ENCODE measurements around the gene INPP4A.
"Not testable (repeated sequence)": the region's sequence is repeated elsewhere in the genome, so short reads cannot be mapped to it uniquely, and the experiment has no call there.

Gene INPP4A

DNA sequence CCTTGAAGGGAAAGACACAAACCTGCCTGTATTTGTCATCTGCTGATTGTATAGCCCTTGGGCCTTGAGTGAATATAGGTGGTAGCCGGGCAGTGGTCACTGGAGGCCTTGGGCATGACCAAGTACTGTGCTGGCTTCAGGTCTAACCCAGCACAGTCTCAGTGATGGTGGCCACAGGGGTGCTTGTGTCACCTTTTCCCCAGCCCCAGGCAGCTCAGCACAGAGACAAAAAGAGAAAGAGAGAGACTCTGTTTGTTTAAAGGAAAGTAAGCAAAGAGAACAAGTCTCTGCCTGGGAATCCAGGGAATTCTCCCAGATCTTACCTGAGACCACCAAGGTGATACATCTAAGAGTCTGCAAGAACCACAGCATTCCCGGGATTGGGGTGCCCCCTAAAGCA, 39.4 kb upstream of the INPP4A start:
- no peak for DNase-seq (ENCODE audit: low spot score)
- TF ChIP-seq, protein P1, sequence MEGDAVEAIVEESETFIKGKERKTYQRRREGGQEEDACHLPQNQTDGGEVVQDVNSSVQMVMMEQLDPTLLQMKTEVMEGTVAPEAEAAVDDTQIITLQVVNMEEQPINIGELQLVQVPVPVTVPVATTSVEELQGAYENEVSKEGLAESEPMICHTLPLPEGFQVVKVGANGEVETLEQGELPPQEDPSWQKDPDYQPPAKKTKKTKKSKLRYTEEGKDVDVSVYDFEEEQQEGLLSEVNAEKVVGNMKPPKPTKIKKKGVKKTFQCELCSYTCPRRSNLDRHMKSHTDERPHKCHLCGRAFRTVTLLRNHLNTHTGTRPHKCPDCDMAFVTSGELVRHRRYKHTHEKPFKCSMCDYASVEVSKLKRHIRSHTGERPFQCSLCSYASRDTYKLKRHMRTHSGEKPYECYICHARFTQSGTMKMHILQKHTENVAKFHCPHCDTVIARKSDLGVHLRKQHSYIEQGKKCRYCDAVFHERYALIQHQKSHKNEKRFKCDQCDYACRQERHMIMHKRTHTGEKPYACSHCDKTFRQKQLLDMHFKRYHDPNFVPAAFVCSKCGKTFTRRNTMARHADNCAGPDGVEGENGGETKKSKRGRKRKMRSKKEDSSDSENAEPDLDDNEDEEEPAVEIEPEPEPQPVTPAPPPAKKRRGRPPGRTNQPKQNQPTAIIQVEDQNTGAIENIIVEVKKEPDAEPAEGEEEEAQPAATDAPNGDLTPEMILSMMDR (IDR thresholded peaks at IDR 0.05; ENCODE audit: borderline replicate concordance, control extremely low read depth, extremely low read depth, insufficient read depth, missing control alignments), result no peak
- in situ Hi-C loops (cut with MboI; ENCODE audit: low sequenced_read_pairs, unreplicated experiment), result loop anchor here (10.0 to 25.0 kb wide), 3 partner anchors 200 to 632 kb away; partner anchors contain the start of genes COA5 and UNC50

GRCh38 chr2:98408155-98408554, 36.5 kb upstream of the INPP4A start:
- DNase-seq (ENCODE audit: low spot score), result no peak
- TF ChIP-seq, protein P1 (IDR thresholded peaks at IDR 0.05; ENCODE audit: borderline replicate concordance, control extremely low read depth, extremely low read depth, insufficient read depth, missing control alignments), result no peak
- in situ Hi-C loops (cut with MboI; ENCODE audit: low sequenced_read_pairs, unreplicated experiment), result loop anchor here (10.0 to 25.0 kb wide), 3 partner anchors 197 to 629 kb away; partner anchors contain the start of genes COA5 and UNC50

DNA sequence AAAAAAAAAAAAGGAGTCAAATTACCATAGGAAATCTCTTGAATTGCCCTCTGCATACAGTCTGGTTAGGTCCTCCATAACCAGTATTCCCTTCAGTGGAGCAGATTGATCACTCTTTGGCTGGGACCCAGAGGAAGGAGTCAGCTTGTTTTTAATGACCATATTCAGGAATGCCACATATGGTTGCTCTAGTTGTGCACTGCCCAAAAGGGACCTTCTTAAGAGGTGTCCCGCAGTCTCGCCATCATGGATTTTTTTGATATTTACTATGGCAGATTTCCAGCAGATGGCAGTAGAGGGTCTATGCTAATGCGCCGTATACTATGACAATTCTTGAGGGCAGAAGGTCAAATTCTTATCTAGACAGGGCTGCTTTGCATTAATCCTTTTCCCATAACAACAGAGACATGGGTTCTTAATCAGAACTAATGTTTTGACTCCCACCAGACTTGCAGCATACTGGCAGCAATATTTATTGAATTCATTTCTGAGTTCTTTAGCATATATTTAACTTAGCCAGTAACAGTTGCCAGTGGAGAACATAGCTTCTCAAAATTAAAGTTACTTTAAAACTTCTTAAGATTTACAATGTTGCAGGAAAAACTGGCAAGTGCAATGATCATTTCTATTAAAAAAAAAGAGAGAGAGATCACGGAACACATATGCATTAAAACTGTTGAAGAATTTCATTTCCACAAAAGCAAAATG, 31.8 kb upstream of the INPP4A start:
- DNase-seq (ENCODE audit: low spot score), result peak; percentile 60
- TF ChIP-seq, protein P1 (IDR thresholded peaks at IDR 0.05; ENCODE audit: borderline replicate concordance, control extremely low read depth, extremely low read depth, insufficient read depth, missing control alignments), result peak; percentile 61
- in situ Hi-C loops (cut with MboI; ENCODE audit: low sequenced_read_pairs, unreplicated experiment), result loop anchor here (25.0 kb wide), 2 partner anchors 424 to 624 kb away; no protein-coding TSS in a partner anchor

- not testable (repeated sequence) for DNase-seq (ENCODE audit: low spot score)
- in situ Hi-C loops (cut with MboI; ENCODE audit: low sequenced_read_pairs, unreplicated experiment), result loop anchor here (25.0 kb wide), 2 partner anchors 423 to 623 kb away; no protein-coding TSS in a partner anchor
These were observed 30.4 kb upstream of the INPP4A start for GRCh38 chr2:98414246-98414645.

GRCh38 chr2:98415719-98416248, 28.9 kb upstream of the INPP4A start:
- not testable (repeated sequence) for DNase-seq (ENCODE audit: low spot score)
- in situ Hi-C loops (cut with MboI; ENCODE audit: low sequenced_read_pairs, unreplicated experiment), result loop anchor here (25.0 kb wide), 2 partner anchors 422 to 622 kb away; no protein-coding TSS in a partner anchor

DNA sequence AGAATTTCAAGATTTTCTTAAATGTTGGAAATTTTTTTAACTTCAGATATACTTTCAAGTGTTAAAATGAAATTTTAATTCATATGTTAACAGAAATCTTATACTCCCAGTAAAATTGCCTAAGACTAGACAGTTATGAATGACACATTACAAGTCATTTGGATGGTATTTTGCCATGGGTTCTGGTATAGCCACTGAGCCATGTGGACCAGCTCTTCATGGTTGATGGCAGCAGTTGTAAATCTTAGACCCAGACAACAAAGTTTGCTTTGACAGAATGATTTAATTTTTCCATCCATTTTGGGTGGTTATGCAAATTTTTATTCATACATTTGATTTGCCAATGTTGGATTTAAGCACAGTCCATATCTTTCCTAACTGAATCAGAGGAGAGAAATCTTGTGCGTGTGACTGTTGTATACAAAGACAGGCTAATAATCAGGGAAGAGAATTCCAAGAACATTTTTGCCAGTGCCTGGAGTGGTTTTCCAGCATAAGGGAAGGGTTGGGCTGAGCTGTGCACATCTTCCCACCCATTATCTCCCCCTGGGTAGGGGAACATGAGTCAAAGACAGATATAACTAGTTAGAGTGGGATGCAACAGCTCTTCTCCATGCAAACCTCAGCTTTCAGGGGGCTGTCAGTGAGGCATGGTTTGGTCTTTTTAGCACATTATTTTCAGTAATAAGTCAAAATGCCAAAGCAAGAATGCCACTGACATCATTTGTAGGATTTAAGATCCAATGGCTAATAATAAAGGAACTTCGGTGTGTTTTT, 28.1 kb upstream of the INPP4A start:
- in situ Hi-C loops (cut with MboI; ENCODE audit: low sequenced_read_pairs, unreplicated experiment), result loop anchor here (25.0 kb wide), 2 partner anchors 421 to 621 kb away; no protein-coding TSS in a partner anchor
- TF ChIP-seq, protein P1 (IDR thresholded peaks at IDR 0.05; ENCODE audit: borderline replicate concordance, control extremely low read depth, extremely low read depth, insufficient read depth, missing control alignments), result no peak
- no peak for DNase-seq (ENCODE audit: low spot score)

DNA sequence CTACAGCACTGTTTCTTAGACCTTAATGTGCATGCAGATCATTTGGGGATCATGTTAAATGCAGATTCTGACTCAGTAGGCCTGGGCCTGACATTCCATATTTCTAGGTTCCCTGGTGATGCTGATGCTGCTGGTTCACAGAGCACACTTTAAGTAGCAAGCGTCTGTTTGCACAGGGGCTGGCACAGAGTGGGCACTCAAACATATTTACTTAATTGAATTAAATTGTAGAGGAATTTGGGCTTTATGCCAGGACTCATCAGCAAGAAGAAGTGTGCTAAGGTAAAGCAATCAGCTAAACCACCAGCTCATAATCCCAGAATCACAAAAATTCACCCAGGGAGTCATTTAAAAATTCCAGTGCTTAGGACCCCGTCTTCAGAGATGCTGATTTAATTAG, 25.1 kb upstream of the INPP4A start:
- in situ Hi-C loops (cut with MboI; ENCODE audit: low sequenced_read_pairs, unreplicated experiment), result loop anchor here (25.0 kb wide), 2 partner anchors 418 to 618 kb away; no protein-coding TSS in a partner anchor
- TF ChIP-seq, protein P1 (IDR thresholded peaks at IDR 0.05; ENCODE audit: borderline replicate concordance, control extremely low read depth, extremely low read depth, insufficient read depth, missing control alignments), result no peak
- DNase-seq (ENCODE audit: low spot score), result no peak
